ENCODE data around the gene FILIP1L. TPM values are rescaled to one million over a fixed set of nuclear protein-coding genes. Genes with fewer than 3 reads are reported as not detected.
A peak's percentile ranks its signal among the peaks of the same experiment; 100 is the strongest.

The FILIP1L gene
- polyA plus RNA-seq, 1 donor, result 36.3 TPM

GRCh38 chr3:99943931-99944761 lies 170.2 kb downstream of the FILIP1L start:
- WGBS (ENCODE audit: insufficient coverage, low lambda C conversion rate), result no CpG with 5 or more reads among the region's 4 CpGs
- Histone ChIP-seq H3K4me3 (ENCODE audit: low read length) (no peak overlapping the region), H3K27me3 (ENCODE audit: control insufficient read depth, insufficient read depth, low read length) (no peaks in the 10 kb centered on the region), H3K9me3 (ENCODE audit: control insufficient read depth, low read depth, low read length) (no peaks in the 10 kb centered on the region), H3K4me1 (ENCODE audit: control insufficient read depth, insufficient read depth, low read length) (peaks cover 18% of the 10 kb centered on the region), H3K27ac (ENCODE audit: low read length) (no peak overlapping the region), H3K36me3 (ENCODE audit: control insufficient read depth, insufficient read depth, low read length) (no peaks in the 10 kb centered on the region)
- DNase-seq, result peak in 1 of 2 donors; percentile 2

DNA sequence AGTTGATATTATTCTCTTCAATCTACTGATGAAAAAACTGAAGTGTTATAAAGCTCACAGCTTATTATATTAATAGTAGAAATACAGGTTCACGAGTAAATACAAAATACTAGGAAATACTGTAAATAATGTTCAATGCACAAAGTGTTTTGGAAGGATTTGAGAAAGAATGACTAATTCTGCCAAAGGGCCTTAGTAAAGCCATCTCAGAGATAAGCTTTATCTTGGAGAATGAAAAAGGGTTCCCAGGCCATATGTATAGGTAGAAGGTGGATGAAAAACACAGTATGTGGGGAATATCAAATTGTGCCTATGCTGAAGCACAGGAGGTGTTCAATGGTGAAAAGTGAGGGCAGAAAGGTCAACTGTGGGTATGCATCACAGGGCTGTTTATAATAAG lies 173.1 kb downstream of the FILIP1L start:
- no peaks in the 10 kb centered on the region for H3K9me3 ChIP-seq (ENCODE audit: control insufficient read depth, low read depth, low read length)
- no peak overlapping the region for H3K27ac ChIP-seq (ENCODE audit: low read length)
- no CpG with 5 or more reads among the region's 1 CpG for WGBS (ENCODE audit: insufficient coverage, low lambda C conversion rate)
- peaks cover 22% of the 10 kb centered on the region for H3K4me1 ChIP-seq (ENCODE audit: control insufficient read depth, insufficient read depth, low read length)
- no peak overlapping the region for H3K4me3 ChIP-seq (ENCODE audit: low read length)
- no peaks in the 10 kb centered on the region for H3K36me3 ChIP-seq (ENCODE audit: control insufficient read depth, insufficient read depth, low read length)
- H3K27me3 ChIP-seq (ENCODE audit: control insufficient read depth, insufficient read depth, low read length), result no peaks in the 10 kb centered on the region
- no peak for DNase-seq

- DNase-seq, result no peak
- WGBS (ENCODE audit: insufficient coverage, low lambda C conversion rate), result no CpG with 5 or more reads among the region's 2 CpGs
- Histone ChIP-seq H3K27me3 (ENCODE audit: control insufficient read depth, insufficient read depth, low read length) (no peaks in the 10 kb centered on the region), H3K36me3 (ENCODE audit: control insufficient read depth, insufficient read depth, low read length) (no peaks in the 10 kb centered on the region), H3K4me1 (ENCODE audit: control insufficient read depth, insufficient read depth, low read length) (peaks cover 15% of the 10 kb centered on the region), H3K4me3 (ENCODE audit: low read length) (no peak overlapping the region), H3K9me3 (ENCODE audit: control insufficient read depth, low read depth, low read length) (no peaks in the 10 kb centered on the region), H3K27ac (ENCODE audit: low read length) (no peak overlapping the region)
Observed at GRCh38 chr3:99940350-99940749, 174.0 kb downstream of the FILIP1L start.

GRCh38 chr3:99939876-99940275 lies 174.4 kb downstream of the FILIP1L start:
- H3K4me3 ChIP-seq (ENCODE audit: low read length), result no peak overlapping the region
- no peaks in the 10 kb centered on the region for H3K9me3 ChIP-seq (ENCODE audit: control insufficient read depth, low read depth, low read length)
- peaks cover 15% of the 10 kb centered on the region for H3K4me1 ChIP-seq (ENCODE audit: control insufficient read depth, insufficient read depth, low read length)
- peak in 1 of 2 donors; percentile 53 for DNase-seq
- H3K27me3 ChIP-seq (ENCODE audit: control insufficient read depth, insufficient read depth, low read length), result no peaks in the 10 kb centered on the region
- WGBS (ENCODE audit: insufficient coverage, low lambda C conversion rate), result no CpG with 5 or more reads among the region's 1 CpG
- H3K36me3 ChIP-seq (ENCODE audit: control insufficient read depth, insufficient read depth, low read length), result no peaks in the 10 kb centered on the region
- peak overlapping the region; percentile 5 for H3K27ac ChIP-seq (ENCODE audit: low read length)

DNA sequence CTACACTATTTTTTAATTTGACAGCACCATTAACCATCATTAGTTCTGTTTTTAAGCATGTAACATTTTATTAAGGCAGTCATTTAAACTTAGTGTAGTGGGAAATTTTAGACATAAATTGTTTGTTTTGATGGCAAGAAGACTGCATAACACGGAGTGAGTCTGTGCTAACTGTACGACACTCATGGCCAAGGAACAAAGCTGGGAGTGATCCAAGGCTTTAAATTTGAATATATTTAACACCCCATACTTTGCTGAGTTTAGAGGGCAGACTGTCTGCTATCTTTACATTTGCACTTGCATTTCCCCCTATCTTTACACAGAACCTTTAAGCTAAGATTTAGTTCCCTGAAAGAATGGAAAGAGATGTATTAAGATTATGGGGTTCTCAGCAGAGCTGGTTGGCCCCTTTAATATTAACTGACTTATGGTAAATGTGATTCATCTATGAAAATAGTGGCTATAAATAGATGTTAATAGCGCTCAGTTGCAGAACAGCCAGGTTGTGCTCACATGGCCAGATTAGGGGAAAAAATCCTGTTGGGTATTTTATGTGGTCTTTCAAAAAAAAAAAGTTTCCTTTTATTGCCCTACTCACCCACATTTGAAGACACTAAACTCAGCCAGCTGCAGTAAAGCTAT lies 175.9 kb downstream of the FILIP1L start:
- H3K27ac ChIP-seq (ENCODE audit: low read length), result no peak overlapping the region
- H3K4me1 ChIP-seq (ENCODE audit: control insufficient read depth, insufficient read depth, low read length), result peaks cover 14% of the 10 kb centered on the region
- H3K36me3 ChIP-seq (ENCODE audit: control insufficient read depth, insufficient read depth, low read length), result no peaks in the 10 kb centered on the region
- H3K4me3 ChIP-seq (ENCODE audit: low read length), result no peak overlapping the region
- no peaks in the 10 kb centered on the region for H3K9me3 ChIP-seq (ENCODE audit: control insufficient read depth, low read depth, low read length)
- no CpG with 5 or more reads among the region's 3 CpGs for WGBS (ENCODE audit: insufficient coverage, low lambda C conversion rate)
- H3K27me3 ChIP-seq (ENCODE audit: control insufficient read depth, insufficient read depth, low read length), result no peaks in the 10 kb centered on the region
- no peak for DNase-seq

- Histone ChIP-seq H3K27me3 (ENCODE audit: control insufficient read depth, insufficient read depth, low read length) (no peaks in the 10 kb centered on the region), H3K4me3 (ENCODE audit: low read length) (no peak overlapping the region), H3K4me1 (ENCODE audit: control insufficient read depth, insufficient read depth, low read length) (peaks cover 14% of the 10 kb centered on the region), H3K27ac (ENCODE audit: low read length) (peak overlapping the region; percentile 46), H3K9me3 (ENCODE audit: control insufficient read depth, low read depth, low read length) (no peaks in the 10 kb centered on the region), H3K36me3 (ENCODE audit: control insufficient read depth, insufficient read depth, low read length) (no peaks in the 10 kb centered on the region)
- DNase-seq, result peak; percentile 63 to 81
- WGBS (ENCODE audit: insufficient coverage, low lambda C conversion rate), result no CpG with 5 or more reads among the region's 4 CpGs
Observed at GRCh38 chr3:99934975-99935797, 179.1 kb downstream of the FILIP1L start.

- no peak overlapping the region for H3K27ac ChIP-seq (ENCODE audit: low read length)
- no peaks in the 10 kb centered on the region for H3K27me3 ChIP-seq (ENCODE audit: control insufficient read depth, insufficient read depth, low read length)
- no peaks in the 10 kb centered on the region for H3K36me3 ChIP-seq (ENCODE audit: control insufficient read depth, insufficient read depth, low read length)
- DNase-seq, result no peak
- peaks cover 14% of the 10 kb centered on the region for H3K4me1 ChIP-seq (ENCODE audit: control insufficient read depth, insufficient read depth, low read length)
- WGBS (ENCODE audit: insufficient coverage, low lambda C conversion rate), result 100% methylated on average over 2 of the region's 5 CpGs
- no peaks in the 10 kb centered on the region for H3K9me3 ChIP-seq (ENCODE audit: control insufficient read depth, low read depth, low read length)
- no peak overlapping the region for H3K4me3 ChIP-seq (ENCODE audit: low read length)
Observed at GRCh38 chr3:99933971-99934750, 180.1 kb downstream of the FILIP1L start.

GRCh38 chr3:99931059-99931458 lies 183.2 kb downstream of the FILIP1L start:
- H3K27ac ChIP-seq (ENCODE audit: low read length), result peak overlapping the region; percentile 1
- H3K4me1 ChIP-seq (ENCODE audit: control insufficient read depth, insufficient read depth, low read length), result peaks cover 7% of the 10 kb centered on the region

GRCh38 chr3:99929745-99930139 lies 184.6 kb downstream of the FILIP1L start:
- Histone ChIP-seq H3K4me1 (ENCODE audit: control insufficient read depth, insufficient read depth, low read length) (peaks cover 4% of the 10 kb centered on the region), H3K4me3 (ENCODE audit: low read length) (no peak overlapping the region), H3K9me3 (ENCODE audit: control insufficient read depth, low read depth, low read length) (no peaks in the 10 kb centered on the region), H3K27ac (ENCODE audit: low read length) (peak overlapping the region; percentile 44), H3K36me3 (ENCODE audit: control insufficient read depth, insufficient read depth, low read length) (no peaks in the 10 kb centered on the region), H3K27me3 (ENCODE audit: control insufficient read depth, insufficient read depth, low read length) (no peaks in the 10 kb centered on the region)
- WGBS (ENCODE audit: insufficient coverage, low lambda C conversion rate), result 60% methylated on average over 1 of the region's 3 CpGs
- peak in 1 of 2 donors; percentile 41 for DNase-seq

More at GRCh38 chr3:99931059-99931458, 183.2 kb downstream of the FILIP1L start:
- H3K27me3 ChIP-seq (ENCODE audit: control insufficient read depth, insufficient read depth, low read length), result no peaks in the 10 kb centered on the region
- H3K36me3 ChIP-seq (ENCODE audit: control insufficient read depth, insufficient read depth, low read length), result no peaks in the 10 kb centered on the region
- no peaks in the 10 kb centered on the region for H3K9me3 ChIP-seq (ENCODE audit: control insufficient read depth, low read depth, low read length)
- WGBS (ENCODE audit: insufficient coverage, low lambda C conversion rate), result 70% methylated on average over 1 of the region's 1 CpG
- no peak overlapping the region for H3K4me3 ChIP-seq (ENCODE audit: low read length)
- no peak for DNase-seq

Measured in large intestine (tissue), 3 donors.